ENCODE results near the gene PEF1.

Gene PEF1

DNA sequence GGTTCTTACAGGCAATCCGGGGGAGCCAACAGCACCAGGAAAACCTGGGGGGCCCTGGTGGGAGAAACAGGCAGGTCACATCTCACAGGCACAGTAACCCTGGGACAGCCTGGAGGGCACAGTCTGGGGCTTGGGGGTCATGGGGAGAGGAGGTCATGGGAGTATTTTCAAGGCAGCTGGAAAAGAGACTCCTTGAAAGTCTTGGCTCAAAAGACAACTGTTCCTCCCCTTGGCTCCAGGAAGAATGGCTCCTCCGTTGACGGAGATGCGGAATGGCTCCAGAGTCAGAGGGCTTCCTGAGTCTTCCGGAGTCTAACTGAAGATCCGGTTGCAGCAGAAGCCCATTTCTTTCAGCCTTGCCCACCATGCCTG, 25.9 kb upstream of the PEF1 start:
- no peak for DNase-seq

DNA sequence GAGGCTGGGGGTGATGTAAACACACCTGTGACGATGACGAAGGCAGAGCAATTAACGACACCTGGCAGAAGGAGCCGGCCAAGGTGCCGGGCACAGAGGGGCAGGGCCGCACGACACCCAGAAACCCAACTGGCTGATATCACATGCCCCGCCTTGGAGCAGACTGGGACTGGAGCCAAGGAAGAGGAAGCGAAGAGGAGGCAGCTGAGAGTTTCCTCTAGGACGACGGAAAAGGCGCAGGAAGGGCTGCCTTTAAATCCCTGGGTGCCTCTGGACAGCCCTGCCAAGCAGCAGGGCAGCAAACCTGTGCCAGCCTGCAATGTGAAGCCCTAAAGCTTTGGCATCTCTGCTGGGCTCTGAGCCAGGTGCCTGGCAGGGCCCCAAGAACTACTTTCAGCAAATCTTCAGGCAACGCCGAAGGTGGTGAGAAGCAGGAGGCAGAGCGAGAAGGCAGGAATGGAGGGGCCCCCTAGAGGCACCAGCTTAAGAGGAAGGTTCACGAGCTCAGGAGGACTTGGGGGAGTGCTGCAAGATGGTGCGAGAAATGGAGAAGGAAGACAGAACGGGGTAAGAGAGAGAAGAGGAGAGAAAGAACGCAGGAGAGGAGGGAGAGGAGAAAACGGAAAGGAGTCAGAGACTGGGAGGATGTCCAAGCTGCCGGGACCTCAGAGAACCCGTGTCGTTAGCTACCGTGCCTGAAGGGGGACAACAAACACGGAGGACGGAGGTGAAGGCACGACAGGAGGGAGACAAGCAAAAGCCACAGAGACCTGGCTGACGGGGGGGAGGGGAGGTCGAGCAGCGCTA, 25.3 kb upstream of the PEF1 start:
- peak; percentile 8 to 26 for DNase-seq

DNA sequence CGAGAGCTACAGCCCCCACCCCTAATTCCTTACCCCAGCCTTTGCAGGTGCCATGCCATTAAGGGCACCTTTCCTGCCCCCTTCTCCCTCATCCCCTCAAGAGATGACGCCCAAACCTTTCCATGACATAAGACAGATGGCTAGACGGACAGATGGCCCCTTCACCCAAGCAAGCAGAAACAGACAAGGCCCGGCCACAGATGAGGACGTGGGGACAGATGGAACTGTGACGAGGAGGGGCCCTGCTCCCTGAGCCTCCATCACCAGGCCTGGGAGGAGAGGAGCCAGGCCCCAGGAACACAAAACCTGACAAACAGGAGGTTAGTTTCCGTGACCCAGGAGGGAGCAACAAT, 24.7 kb upstream of the PEF1 start:
- no peak for DNase-seq

DNA sequence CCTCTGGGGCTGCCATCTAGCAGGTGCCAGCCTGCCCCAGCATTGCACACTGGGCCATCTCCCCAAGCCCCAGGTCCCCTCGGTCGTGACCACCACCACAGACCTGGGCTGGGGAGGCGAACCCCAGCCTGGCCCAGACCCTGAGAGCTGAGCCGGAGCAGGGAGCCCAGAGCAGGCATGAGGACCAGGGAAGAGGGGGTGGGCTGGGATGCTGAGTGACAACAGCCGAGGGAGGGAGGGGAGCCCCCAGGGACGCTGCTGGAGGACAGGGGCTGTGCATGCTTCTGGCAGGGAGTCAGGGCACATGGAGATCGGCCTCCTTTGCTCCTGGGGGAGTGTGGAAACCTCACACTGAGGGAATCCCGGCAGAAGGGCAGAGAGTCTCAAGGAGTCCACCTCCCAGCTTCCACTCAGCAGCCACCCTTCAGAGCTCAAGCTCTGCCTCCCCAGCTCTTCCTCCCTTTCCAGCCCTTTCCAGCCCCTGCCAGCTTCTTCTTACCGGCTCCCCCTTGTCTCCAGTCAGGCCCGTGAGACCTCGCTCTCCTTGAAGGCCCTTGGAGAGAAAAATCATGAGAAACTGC, 23.7 kb upstream of the PEF1 start:
- DNase-seq: no peak

DNA sequence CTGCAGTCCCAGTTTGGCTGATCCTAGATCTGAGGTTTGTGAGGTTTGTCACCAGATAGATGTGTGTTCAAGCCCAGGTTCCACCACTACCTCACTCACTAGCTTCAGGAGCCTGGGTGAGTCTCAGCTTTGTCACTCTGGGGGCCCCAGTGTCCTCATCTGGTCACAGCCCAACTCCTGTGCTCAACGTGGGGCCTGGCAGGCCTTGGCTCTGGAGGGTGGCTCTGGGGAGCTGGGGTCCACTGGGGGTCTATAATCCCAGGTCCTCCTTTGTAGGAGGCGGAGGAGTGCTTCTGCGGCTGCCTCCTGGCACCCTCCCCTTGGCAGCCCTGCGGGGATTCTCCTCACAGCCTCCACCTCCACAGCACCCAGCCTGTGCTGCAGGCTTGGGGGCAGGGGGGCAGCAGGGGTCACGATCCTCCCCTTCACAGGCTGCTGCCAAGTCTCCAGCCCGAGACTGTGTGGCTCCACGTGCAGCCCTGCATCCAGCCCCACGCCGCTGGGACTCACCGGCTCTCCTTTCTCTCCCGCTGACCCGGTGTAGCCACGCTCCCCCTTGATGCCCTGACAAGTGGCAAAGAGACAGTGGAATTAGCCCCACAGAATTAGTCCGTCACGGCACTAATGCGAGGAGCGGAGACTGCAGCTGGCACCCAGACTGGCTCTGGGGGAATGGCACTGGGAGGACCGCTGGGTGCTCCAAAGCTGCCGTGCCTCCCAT, 22.5 kb upstream of the PEF1 start:
- no peak for DNase-seq

DNA sequence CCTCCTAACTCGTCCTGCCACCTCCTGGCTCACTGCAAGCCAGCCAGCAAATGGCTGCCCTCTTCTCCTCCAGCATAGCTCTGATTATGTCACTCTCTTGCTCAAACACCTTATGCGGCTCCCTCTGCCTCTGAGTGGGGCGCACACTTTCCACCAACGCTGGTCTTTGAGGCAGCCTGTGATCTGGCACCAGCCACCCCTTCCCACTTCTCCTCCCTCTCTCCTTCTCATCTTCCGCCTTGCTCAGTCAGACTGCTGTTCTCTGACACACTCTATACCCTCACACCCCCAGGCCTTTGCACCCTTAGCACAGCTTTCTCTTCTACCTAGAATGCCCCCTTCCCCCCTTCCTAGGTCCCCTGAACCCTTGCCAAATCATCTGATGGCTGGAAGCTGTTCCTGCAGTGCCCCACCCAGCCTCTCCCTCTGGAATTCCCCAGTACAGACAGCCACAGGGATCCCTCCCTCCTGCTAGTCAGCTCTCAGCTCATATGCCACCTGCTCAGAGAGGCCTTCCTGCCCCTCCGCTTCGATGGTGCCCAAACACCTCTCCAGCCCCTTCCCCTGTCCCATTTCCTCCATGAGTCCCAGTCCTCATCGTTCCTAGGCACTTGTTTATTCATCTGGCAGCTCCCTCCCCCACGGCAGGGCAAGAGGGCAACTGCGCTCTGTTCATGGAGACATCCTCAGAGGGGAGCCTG, 21.7 kb upstream of the PEF1 start:
- DNase-seq: no peak

DNA sequence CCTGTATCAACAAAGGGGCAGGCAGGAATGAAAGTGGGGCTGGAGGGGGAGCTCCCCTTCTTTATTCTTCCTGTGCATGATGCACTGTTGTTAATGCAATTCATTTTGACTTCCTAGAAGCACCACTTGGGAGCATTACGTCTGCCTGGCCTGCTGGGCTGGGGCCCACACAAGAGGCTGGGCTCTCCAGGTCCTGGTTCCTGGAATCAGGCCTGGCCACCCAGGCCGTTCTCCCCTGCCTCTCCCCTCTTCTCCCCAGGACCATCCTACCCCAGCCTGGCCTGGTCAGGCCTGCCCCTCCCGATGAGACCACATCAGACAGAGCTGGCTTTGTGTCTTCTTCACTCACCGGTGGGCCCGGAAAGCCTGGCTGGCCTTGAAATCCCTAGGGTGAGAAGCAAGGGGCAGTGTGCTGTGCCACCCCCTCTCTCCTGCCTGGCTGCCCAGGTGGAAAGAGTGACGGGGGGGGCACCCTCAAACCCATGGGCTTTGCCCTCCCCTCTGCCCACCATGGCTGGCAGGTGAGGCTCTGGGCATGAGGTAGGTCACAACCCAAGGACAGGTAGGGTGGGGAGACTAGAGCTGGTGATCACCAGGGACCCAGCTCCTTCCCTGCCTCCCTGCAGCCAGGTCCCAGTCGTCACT, 20.7 kb upstream of the PEF1 start:
- DNase-seq: no peak

DNA sequence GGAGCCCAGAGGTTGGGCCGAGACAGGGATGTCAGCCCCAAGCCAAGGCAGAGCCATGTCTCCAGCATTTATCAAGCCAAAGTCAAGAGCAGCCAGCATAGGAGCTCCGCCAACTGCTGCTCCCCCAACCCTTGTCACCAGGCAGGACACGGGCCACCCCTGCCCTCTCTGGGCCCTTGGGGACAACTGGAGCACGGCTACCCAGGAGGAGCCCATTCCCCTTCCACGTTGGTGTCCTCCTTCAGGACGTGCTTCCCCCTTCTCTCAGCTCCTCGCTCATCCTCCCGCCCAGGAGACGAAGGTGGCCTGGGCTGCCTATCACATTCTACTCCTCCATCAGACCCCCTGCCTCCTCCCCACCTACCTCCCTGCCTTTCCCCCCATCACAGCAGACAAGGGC, 19.9 kb upstream of the PEF1 start:
- DNase-seq: no peak

DNA sequence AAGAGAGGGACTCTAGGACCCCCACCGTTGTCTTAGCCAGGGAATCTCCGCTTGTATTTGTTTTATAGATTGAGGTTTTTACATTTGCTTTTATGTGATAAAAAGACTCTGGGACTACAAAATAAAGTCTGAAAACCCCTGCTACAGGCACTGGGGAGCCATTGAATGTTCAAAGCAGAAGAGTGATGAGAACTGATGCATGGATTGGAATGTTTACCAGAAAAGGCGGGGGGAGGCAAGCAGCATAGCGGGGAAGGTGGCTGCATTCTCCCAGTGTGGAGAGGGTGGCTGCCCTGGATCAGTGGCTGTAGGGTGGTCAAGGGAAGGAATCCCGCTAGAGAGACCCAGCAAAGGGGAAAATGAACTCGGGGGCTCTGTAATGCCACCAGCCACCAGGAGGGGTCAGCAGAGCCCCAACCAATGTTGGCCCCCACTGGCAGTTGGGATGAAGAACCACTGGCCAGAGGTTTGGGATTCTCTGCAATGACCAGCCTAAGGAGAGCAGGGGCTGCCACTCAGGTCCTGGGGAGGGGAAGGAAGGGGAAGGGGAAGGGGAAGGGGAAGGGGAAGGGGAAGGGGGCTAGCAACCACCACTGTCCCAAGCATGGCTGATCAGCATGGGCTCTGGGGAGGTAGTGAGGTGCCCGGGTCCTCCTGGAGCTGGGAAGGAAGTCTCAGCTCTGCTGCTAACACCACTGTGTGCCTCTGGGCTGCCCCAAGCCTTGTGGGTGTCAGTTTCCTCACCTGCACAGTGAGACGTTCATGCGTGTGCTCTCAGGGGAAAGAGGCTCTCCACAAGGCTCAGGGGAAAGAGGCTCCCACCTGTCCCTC, 19.2 kb upstream of the PEF1 start:
- peak; percentile 72 to 73 for DNase-seq

DNA sequence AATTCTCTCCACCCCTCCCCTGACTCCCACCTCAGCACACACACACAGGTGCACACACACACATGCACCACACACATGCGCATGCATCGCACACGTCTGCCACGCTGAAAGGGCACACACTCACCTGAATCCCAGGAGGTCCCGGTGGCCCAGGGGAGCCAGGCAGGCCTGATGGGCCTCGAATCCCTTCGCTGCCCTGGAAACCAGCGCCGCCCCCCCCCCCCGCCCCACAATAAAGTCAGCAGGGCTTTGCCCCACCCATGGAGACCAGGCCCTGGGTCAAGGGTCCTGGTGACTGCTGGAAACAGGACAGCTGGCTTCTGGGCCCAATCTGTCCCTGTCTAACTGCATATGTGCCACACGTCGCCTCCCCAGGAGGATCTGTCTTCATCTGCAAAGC, 17.8 kb upstream of the PEF1 start:
- no peak for DNase-seq

DNA sequence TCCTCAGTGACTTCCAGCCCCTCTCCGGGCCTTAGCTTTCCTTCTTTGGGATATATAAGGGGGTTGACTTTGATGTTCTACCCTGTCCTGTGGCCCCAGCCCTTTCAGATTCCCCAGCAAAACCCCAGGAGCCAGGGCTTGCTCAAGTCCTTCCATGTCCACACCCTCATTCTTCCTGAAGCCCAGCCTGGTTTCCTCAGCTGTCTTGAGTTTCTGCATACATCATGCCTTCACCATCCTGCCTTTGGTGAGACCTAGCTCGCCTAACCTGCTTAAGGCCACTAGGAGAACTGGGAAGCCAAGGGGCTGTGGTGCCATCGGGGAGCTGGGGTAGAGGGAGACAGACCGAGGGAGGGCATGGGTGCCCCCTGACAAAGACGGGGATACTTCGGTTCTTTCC, 17.2 kb upstream of the PEF1 start:
- no peak for DNase-seq

DNA sequence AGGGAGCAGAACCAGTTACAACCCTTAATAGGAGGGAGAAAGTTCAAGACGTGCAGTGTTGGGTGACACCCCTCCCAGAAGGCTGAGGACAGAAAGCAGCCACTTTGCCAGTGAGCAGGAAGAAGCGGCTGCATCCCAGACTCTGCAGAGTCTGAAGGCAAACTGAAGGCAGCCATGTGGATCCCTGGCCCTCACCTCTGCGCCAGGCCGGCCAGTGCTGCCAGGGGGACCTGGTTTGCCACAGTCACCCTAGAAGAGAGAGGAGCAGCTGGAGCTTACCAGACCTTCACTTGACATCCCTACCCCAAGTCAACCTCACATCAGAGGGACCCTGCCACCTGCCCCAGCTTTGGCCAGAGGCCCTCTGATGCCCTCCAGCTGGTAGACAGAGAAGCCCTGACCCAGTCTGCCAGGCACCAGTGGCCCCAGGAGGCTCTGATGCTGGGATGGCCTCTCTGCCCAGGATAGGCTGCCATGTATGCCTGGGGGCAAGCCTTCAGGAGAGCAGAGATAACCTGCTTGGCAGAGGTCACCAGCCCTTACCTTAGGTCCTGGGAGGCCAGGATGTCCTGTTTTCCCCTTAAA, 16.3 kb upstream of the PEF1 start:
- no peak for DNase-seq

DNA sequence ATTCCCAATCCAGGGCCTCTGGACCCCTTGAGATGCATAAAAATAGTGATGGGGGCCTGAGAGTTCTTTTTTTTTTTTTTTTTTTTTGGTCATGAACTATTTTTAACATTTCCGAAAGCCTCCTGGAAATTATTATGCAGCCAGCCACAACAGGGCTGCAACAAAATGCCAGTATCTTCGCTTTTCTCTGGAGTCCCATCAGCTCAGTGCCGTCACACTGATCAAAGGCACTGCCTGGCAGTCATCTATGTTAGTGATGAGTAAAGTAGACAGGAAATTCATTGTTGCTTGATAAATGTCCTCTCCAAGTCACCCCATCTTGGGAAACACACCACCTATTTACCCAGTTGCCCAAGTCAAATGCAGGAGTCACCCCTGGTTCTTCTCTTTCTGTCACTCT, 15.2 kb upstream of the PEF1 start:
- no peak for DNase-seq

DNA sequence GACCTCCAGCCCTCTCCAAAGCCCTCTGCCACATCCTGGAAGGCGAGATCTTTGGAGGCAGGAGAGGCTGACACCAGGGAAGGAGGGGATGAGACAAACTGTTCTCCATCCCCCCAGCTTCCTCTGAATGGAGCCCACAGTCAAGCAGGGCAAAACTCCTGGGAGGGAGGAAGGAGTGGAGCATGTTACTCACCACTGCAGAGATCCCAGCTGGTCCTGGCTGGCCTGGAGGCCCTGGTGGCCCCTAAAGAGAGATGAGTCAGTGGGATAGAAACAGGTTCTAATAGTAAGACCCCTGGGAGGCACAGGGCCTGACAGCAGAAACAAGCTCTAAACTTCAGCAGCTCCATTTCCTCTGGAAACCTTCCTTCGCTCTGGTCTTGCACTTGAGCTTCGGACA, 14.0 kb upstream of the PEF1 start:
- DNase-seq: no peak

DNA sequence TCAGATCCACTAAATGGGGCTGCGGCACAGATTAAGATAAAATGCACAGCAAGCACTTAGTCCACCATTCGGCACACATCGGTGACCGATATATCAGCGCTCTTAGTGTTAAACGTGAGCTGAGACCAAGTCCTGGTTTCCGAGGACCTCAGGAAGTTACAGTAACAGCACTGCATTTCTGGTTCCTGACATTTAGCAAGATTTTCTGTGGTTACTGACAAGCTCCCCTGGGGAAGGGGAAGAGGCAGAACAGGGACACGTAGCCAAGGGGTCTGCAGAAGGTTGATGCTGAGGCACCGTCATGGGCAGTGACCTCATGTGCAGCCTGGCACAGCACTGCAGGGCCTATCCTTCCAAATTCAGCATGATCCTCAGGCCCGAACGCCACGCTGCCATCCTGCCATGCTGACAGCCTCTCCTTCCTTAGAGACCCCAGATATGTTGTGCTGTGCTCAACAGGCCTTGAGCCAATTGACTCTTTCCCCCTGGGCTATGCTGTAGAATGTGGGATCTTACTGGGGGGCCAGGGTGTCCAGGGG, 13.4 kb upstream of the PEF1 start:
- no peak for DNase-seq

DNA sequence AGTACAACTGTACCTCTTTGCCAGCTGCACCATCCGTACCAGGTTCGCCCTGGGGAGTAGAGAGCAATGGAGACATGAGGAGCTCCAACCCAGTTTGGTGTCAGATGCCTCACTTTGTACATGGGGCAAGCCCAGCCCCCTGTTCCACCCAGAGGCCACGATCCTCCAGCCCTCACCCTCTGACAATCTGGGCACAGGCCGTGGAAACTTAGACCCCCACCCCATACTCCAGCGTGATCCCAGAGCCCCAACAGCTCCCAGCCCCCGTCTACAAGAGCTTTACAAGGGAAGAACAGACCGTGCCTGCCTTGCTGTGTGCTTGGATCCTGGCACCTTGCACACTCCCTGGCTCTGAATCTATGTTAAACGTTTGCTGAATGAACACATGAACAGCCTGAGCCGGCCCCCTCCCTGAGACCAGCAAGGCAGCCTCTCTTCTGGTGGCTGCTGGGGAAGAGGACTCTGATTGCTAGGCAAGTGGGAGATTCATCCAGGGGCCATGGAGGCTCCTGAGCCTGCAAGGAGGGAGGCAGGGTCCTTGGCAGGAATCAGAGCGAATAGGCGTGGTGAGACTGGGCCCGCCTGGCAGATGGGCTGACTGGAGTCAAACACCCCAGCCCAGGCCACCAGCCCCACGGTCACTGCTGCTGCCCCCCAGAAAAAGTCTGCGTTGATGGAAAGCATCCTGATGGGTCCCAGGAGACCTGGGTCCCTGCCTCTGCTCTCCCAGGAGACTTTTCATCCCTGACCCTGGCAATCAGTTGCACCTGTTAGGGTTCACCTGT, 12.5 kb upstream of the PEF1 start:
- no peak for DNase-seq

DNA sequence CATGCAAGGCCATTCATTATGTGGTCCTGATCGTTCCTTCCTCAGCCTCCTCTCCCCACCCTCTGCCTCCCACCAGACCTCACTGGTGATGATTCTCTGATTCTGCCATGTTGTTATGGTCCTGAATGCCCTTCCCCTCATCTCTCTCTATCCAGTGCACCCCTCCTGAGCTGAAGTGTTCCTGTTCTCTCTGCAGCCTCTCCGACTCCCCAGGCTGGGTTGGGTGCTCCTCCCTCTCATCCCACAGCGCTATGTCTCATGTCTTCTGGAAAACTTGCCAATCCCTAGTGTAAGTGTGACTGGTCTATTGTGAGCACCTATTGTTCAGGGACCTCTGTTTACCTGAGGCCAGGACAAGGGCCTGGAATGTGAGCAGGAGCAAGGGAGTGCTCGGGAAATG, 11.1 kb upstream of the PEF1 start:
- DNase-seq: no peak

DNA sequence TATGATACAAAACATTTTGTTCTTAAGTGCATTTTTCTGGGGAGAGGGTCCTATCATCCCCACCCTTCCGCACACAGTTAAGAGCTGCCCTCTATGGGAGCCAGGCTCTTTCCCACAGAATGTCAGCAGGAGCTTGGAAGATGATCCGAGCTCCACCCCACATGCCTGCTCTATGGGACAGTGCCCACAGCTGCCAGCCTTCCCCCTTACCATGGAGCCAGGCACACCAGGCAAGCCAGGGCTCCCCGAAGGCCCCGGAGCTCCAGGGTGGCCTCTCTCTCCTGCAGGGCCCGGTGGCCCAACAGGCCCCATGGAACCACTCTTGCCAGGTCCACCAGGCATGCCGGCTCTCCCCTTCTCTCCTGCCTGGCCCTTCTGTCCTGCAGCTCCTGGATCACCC, 10.4 kb upstream of the PEF1 start:
- DNase-seq: no peak

DNA sequence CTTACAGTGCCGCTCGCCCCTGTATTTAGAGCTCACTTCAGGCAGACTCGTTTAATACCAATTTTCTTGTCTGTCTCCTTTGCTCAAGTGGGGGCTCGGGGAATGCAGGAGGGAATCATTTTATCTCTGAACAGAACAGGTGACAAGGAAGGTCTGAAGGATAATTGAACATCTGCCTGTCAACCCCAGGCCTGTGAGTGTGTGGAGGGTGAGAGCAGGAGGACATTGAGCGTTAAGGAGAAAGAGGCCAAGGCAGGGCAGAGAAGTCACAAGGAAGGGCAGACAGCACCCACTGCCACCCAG, 9.7 kb upstream of the PEF1 start:
- no peak for DNase-seq

DNA sequence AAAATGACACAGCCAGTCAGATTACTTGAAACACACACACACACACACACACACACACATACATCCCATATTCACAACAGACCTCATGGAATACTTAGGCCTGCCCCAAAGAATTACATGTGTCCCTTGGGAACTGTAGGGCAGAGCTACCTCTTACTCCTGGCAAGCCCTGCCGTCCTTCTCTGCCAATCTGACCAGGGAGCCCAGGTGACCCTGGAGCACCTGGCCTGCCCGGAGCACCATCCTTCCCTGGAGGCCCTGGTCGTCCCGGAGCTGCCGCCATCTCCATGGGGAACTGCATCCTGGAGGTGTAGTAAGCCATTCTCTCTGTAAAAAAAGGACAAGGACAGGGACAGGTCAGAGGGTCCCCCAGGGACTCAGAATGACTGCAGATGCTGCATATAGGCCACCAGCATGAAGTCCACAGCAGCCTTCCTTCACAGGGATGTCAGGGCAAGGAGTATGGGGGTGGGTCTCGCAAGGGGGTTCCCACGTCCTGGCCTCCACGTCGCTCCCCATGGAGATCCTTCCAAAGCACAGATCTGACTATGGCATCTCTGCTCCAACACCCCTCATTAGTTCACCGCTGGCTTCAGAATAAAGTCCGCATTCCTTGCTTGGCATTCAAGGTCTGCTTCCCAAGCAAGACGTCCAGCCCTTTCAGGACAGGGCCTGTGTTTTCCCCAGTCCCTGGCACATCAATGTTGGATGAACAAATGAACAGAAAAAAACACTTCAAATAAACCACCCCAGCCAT, 9.2 kb upstream of the PEF1 start:
- DNase-seq: no peak

Data from stimulated activated CD4-positive, alpha-beta T cell treated with anti-CD3 and anti-CD28 coated beads, Interleukin-2, amount 100 ng/mL, for 24 hours (primary cell).